T-helper 2 cell treated with Interferon-gamma antibody and Interleukin-4, amounts not matched to agents 5 μg/mL and 100 μg/mL, for 36 hours (primary cell): ENCODE results near the gene ECT2L.
A peak's percentile ranks its signal among the peaks of the same experiment; 100 is the strongest.

Source experiments
- DNase-seq: peaks from one replicate; pipeline ENCODE4 v3.0.0; 2021; ENCODE audit warnings: low spot score
- H3K27ac Mint-ChIP-seq: one replicate; pipeline ENCODE4 v1.8.0; 2021; ENCODE audit warnings: mild to moderate bottlenecking, mixed read lengths
- H3K27me3 Mint-ChIP-seq: one replicate; pipeline ENCODE4 v1.8.0; 2021; ENCODE audit warnings: low read depth, mixed read lengths
- H3K36me3 Mint-ChIP-seq: one replicate; pipeline ENCODE4 v1.8.0; 2021; ENCODE audit warnings: low read depth, mixed read lengths
- H3K4me1 Mint-ChIP-seq: one replicate; pipeline ENCODE4 v1.8.0; 2021; ENCODE audit warnings: low read depth, mixed read lengths
- H3K4me3 Mint-ChIP-seq: one replicate; pipeline ENCODE4 v1.8.0; 2022; ENCODE audit warnings: mild to moderate bottlenecking, moderate library complexity, mixed read lengths
- H3K9me3 Mint-ChIP-seq: one replicate; pipeline ENCODE4 v1.8.0; 2021; ENCODE audit warnings: mixed read lengths

ECT2L gene

GRCh38 chr6:138795809-138796603 lies at the start of gene ECT2L:
Gene ECT2L, plus strand, starts transcription at chr6:138796087. Its CDS starts 17,188 bp downstream, at chr6:138813275.
- H3K9me3 Mint-ChIP-seq, result no peaks in the 10 kb centered on the region
- H3K27me3 Mint-ChIP-seq, result peaks cover 7% of the 10 kb centered on the region

GRCh38 chr6:138752017-138752416 lies 43.9 kb upstream of the ECT2L start:
- H3K27me3 Mint-ChIP-seq, result no peaks in the 10 kb centered on the region
- DNase-seq, result no peak
- H3K4me1 Mint-ChIP-seq, result no peaks in the 10 kb centered on the region

More at GRCh38 chr6:138795809-138796603, at the start of gene ECT2L:
- no peak within 1 kb of the TSS for H3K27ac Mint-ChIP-seq
- no peak for DNase-seq
- H3K36me3 Mint-ChIP-seq, result no peaks in the 10 kb centered on the region
- H3K4me1 Mint-ChIP-seq, result no peaks in the 10 kb centered on the region
- no peak within 1 kb of the TSS for H3K4me3 Mint-ChIP-seq

GRCh38 chr6:138757136-138757535 lies 38.8 kb upstream of the ECT2L start:
- Mint-ChIP-seq H3K27ac (no peak overlapping the region), H3K36me3 (no peaks in the 10 kb centered on the region), H3K4me1 (no peaks in the 10 kb centered on the region), H3K9me3 (no peaks in the 10 kb centered on the region), H3K4me3 (no peak overlapping the region), H3K27me3 (no peaks in the 10 kb centered on the region)
- DNase-seq, result no peak

More at GRCh38 chr6:138752017-138752416, 43.9 kb upstream of the ECT2L start:
- no peaks in the 10 kb centered on the region for H3K9me3 Mint-ChIP-seq
- H3K4me3 Mint-ChIP-seq, result no peak overlapping the region
- H3K27ac Mint-ChIP-seq, result no peak overlapping the region
- no peaks in the 10 kb centered on the region for H3K36me3 Mint-ChIP-seq

GRCh38 chr6:138765896-138766655 lies 29.8 kb upstream of the ECT2L start:
- Mint-ChIP-seq H3K9me3 (no peaks in the 10 kb centered on the region), H3K27ac (no peak overlapping the region), H3K4me3 (no peak overlapping the region), H3K27me3 (no peaks in the 10 kb centered on the region), H3K36me3 (no peaks in the 10 kb centered on the region), H3K4me1 (peaks cover 5% of the 10 kb centered on the region)
- DNase-seq, result no peak

- Mint-ChIP-seq H3K27me3 (no peaks in the 10 kb centered on the region), H3K9me3 (no peaks in the 10 kb centered on the region), H3K4me3 (no peak overlapping the region), H3K36me3 (no peaks in the 10 kb centered on the region), H3K4me1 (peaks cover 17% of the 10 kb centered on the region), H3K27ac (no peak overlapping the region)
- no peak for DNase-seq
Measured at GRCh38 chr6:138769102-138769676, 26.7 kb upstream of the ECT2L start.

- no peak for DNase-seq
- Mint-ChIP-seq H3K9me3 (no peaks in the 10 kb centered on the region), H3K27ac (peak overlapping the region; percentile 100), H3K4me1 (peaks cover 22% of the 10 kb centered on the region), H3K4me3 (peak overlapping the region; percentile 99), H3K36me3 (peaks cover 2% of the 10 kb centered on the region), H3K27me3 (no peaks in the 10 kb centered on the region)
Measured at GRCh38 chr6:138772596-138773176, 23.2 kb upstream of the ECT2L start.

GRCh38 chr6:138773177-138774091 lies 22.5 kb upstream of the ECT2L start, which contains the start of gene CCDC28A:
Gene CCDC28A, plus strand, starts transcription at chr6:138773769. Its CDS starts 2,352 bp downstream, at chr6:138776121.
- Mint-ChIP-seq H3K4me3 (peak within 1 kb of the TSS; percentile 99), H3K36me3 (peaks cover 2% of the 10 kb centered on the region), H3K9me3 (no peaks in the 10 kb centered on the region), H3K27ac (peak within 1 kb of the TSS; percentile 100), H3K4me1 (peaks cover 22% of the 10 kb centered on the region), H3K27me3 (no peaks in the 10 kb centered on the region)
- DNase-seq, result peak; percentile 89

GRCh38 chr6:138774370-138774769 lies 21.5 kb upstream of the ECT2L start:
- peak overlapping the region; percentile 100 for H3K27ac Mint-ChIP-seq
- peaks cover 17% of the 10 kb centered on the region for H3K4me1 Mint-ChIP-seq
- H3K36me3 Mint-ChIP-seq, result peaks cover 2% of the 10 kb centered on the region
- H3K27me3 Mint-ChIP-seq, result no peaks in the 10 kb centered on the region
- H3K4me3 Mint-ChIP-seq, result peak overlapping the region; percentile 99
- DNase-seq, result no peak
- H3K9me3 Mint-ChIP-seq, result no peaks in the 10 kb centered on the region

GRCh38 chr6:138776659-138777058 lies 19.2 kb upstream of the ECT2L start:
- H3K36me3 Mint-ChIP-seq, result peaks cover 4% of the 10 kb centered on the region
- no peak for DNase-seq
- H3K27me3 Mint-ChIP-seq, result no peaks in the 10 kb centered on the region
- H3K4me1 Mint-ChIP-seq, result peaks cover 17% of the 10 kb centered on the region
- H3K27ac Mint-ChIP-seq, result no peak overlapping the region
- H3K9me3 Mint-ChIP-seq, result no peaks in the 10 kb centered on the region
- H3K4me3 Mint-ChIP-seq, result no peak overlapping the region

- no peak for DNase-seq
- H3K27me3 Mint-ChIP-seq, result no peaks in the 10 kb centered on the region
- no peak overlapping the region for H3K4me3 Mint-ChIP-seq
- peaks cover 8% of the 10 kb centered on the region for H3K36me3 Mint-ChIP-seq
- peaks cover 7% of the 10 kb centered on the region for H3K4me1 Mint-ChIP-seq
- no peaks in the 10 kb centered on the region for H3K9me3 Mint-ChIP-seq
- H3K27ac Mint-ChIP-seq, result no peak overlapping the region
Measured at GRCh38 chr6:138778331-138778730, 17.6 kb upstream of the ECT2L start.

- Mint-ChIP-seq H3K4me3 (no peak overlapping the region), H3K27me3 (no peaks in the 10 kb centered on the region), H3K36me3 (peaks cover 5% of the 10 kb centered on the region), H3K27ac (no peak overlapping the region), H3K4me1 (peaks cover 5% of the 10 kb centered on the region), H3K9me3 (no peaks in the 10 kb centered on the region)
- DNase-seq, result no peak
Measured at GRCh38 chr6:138782243-138782642, 13.6 kb upstream of the ECT2L start.

GRCh38 chr6:138785079-138785478 lies 10.8 kb upstream of the ECT2L start:
- no peak for DNase-seq
- peaks cover 7% of the 10 kb centered on the region for H3K4me1 Mint-ChIP-seq
- peaks cover 7% of the 10 kb centered on the region for H3K36me3 Mint-ChIP-seq
- H3K4me3 Mint-ChIP-seq, result no peak overlapping the region
- no peak overlapping the region for H3K27ac Mint-ChIP-seq
- no peaks in the 10 kb centered on the region for H3K9me3 Mint-ChIP-seq
- no peaks in the 10 kb centered on the region for H3K27me3 Mint-ChIP-seq

- Mint-ChIP-seq H3K4me1 (peaks cover 7% of the 10 kb centered on the region), H3K27ac (no peak overlapping the region), H3K36me3 (peaks cover 9% of the 10 kb centered on the region), H3K4me3 (no peak overlapping the region), H3K9me3 (no peaks in the 10 kb centered on the region), H3K27me3 (no peaks in the 10 kb centered on the region)
- no peak for DNase-seq
Measured at GRCh38 chr6:138785980-138786379, 9.9 kb upstream of the ECT2L start.
